ENCODE results near the gene NME7.

The NME7 gene

DNA sequence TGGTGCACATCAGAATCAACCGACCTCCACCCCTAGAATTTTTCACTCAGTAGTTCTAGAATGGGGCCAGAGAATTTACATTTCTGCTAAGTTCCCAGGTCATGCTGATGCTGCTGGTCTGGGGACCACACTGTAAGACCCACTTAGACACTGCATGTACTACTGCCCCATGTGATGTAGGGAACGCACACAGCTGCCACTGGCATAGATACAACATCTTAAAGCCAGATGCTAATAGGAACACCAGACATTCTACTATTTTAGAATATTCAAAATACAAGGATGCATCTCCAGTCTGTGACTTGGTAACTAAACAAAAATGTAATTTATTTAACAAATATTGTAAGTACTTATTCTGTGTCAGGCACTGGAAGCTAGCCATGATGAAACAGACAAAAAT, 275.2 kb downstream of the NME7 start:
- TF ChIP-seq, protein P1, sequence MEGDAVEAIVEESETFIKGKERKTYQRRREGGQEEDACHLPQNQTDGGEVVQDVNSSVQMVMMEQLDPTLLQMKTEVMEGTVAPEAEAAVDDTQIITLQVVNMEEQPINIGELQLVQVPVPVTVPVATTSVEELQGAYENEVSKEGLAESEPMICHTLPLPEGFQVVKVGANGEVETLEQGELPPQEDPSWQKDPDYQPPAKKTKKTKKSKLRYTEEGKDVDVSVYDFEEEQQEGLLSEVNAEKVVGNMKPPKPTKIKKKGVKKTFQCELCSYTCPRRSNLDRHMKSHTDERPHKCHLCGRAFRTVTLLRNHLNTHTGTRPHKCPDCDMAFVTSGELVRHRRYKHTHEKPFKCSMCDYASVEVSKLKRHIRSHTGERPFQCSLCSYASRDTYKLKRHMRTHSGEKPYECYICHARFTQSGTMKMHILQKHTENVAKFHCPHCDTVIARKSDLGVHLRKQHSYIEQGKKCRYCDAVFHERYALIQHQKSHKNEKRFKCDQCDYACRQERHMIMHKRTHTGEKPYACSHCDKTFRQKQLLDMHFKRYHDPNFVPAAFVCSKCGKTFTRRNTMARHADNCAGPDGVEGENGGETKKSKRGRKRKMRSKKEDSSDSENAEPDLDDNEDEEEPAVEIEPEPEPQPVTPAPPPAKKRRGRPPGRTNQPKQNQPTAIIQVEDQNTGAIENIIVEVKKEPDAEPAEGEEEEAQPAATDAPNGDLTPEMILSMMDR (IDR thresholded peaks at IDR 0.05; ENCODE audit: extremely low read depth, insufficient read depth, missing control alignments): no peak
- no peak for DNase-seq (ENCODE audit: low spot score)
- in situ Hi-C loops (cut with MboI; ENCODE audit: low pct_unique_long_range_greater_than_20kb, low sequenced_read_pairs, unreplicated experiment): no loop called here

DNA sequence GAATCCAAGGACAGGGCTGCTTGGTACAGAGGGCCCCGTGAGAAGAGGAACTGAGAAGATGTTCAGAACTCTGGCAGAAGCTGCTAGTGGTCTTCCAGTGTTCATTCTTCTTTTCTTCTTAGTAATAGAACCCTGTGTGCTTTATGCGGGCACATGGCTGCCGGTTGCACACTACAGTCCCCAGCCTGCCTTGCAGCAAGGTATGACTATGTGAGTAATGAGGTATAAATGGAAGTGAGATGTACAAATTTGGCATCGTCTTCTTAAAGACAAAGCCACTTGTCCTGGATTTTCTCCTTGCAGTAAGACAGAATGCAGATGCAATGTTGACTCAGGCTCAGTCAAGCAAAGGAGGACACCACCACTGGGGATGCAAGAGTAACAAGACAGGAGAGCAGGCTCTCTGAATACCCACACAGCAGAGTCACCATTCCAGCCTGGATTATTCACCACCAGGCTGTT, 276.1 kb downstream of the NME7 start:
- no peak for DNase-seq (ENCODE audit: low spot score)
- TF ChIP-seq, protein P1 (IDR thresholded peaks at IDR 0.05; ENCODE audit: extremely low read depth, insufficient read depth, missing control alignments): no peak

DNA sequence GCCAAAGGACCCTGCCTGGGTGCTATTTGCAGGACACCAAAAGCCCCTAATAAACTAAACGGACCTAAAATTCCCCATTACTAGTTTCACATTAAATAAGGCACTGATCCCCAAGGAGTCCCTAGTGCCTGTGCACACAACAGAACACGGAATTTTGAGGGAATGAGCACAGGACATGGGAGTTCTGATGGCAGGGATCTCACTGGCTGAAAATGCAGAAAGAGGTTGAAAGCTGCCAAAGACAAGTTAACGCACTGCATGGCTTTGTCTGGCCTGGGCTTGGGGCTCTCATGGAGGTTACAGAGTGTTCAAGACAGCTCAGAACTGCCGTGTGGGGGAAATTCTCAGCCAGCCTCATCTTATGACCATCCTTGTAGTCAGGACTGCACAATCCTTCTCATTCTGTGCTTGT, 276.7 kb downstream of the NME7 start:
- in situ Hi-C loops (cut with MboI; ENCODE audit: low pct_unique_long_range_greater_than_20kb, low sequenced_read_pairs, unreplicated experiment): no loop called here
- TF ChIP-seq, protein P1 (IDR thresholded peaks at IDR 0.05; ENCODE audit: extremely low read depth, insufficient read depth, missing control alignments): no peak
- DNase-seq (ENCODE audit: low spot score): no peak

More for the DNA sequence above, 276.1 kb downstream of the NME7 start:
- in situ Hi-C loops (cut with MboI; ENCODE audit: low pct_unique_long_range_greater_than_20kb, low sequenced_read_pairs, unreplicated experiment): no loop called here

DNA sequence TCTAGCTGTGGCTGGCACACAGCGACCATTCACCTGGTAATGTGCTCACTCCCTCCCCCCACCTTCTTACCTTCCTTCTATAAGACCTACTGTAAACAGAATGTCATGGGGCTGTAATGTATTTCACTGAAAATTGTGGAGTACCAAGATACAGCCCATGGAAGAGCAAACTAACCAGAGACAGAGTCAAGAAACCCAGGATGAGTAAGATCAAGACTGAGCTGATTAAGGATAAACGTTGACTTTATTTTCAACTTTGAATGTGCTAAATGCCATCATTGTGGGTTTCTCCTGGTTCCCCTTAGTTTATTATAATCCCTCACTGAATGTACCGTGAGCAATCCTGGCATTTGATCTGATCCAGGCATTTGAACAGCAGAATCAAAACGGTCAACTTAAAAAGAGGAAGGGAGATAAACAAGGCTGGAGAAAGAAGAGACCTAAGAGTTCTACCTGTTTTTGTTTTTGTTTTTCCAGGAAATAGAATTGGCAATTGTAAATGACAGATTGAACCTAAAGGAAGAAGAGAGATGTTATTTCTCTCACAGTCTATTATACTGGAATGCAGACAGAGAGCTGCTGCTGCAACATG, 277.2 kb downstream of the NME7 start:
- TF ChIP-seq, protein P1 (IDR thresholded peaks at IDR 0.05; ENCODE audit: extremely low read depth, insufficient read depth, missing control alignments): no peak
- in situ Hi-C loops (cut with MboI; ENCODE audit: low pct_unique_long_range_greater_than_20kb, low sequenced_read_pairs, unreplicated experiment): no loop called here
- DNase-seq (ENCODE audit: low spot score): no peak

DNA sequence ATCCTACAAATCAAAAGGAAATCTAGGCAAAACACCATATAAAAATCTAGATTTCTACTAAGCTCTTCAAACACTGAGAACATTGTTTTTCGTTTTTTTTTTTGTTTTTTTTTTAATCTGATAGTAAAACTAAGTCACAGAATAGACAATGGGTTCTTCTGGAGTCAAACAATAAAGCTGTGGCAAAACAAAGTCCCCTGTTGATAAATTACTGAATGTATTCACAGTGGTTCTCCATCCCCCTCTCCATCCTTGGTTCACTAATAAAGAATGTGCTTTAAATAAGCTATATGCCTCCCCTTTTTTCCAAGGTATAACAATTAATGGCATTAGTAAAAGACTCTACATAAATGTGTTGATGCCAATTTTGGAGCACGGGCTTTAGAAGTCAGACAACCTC, 277.8 kb downstream of the NME7 start:
- DNase-seq (ENCODE audit: low spot score): no peak
- TF ChIP-seq, protein P1 (IDR thresholded peaks at IDR 0.05; ENCODE audit: extremely low read depth, insufficient read depth, missing control alignments): no peak
- in situ Hi-C loops (cut with MboI; ENCODE audit: low pct_unique_long_range_greater_than_20kb, low sequenced_read_pairs, unreplicated experiment): no loop called here

DNA sequence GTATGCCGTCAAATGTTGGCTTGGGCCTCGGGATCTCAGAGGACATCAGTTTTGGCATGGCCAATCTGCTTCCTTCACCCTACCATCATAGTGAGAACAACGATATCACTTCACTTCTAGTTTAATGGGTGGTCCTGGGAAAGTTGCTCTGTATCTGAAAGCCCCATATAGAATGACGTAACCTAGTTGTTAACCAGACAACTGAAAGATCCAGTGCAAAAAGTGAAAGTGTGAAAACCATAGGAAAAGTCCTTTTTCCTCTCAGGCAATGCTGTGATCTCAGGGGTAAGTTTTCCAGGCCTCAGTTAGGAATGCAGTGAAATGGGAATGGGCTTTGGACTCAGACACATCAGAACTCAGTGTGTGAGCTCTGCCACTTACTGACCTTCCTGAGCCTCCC, 279.7 kb downstream of the NME7 start:
- in situ Hi-C loops (cut with MboI; ENCODE audit: low pct_unique_long_range_greater_than_20kb, low sequenced_read_pairs, unreplicated experiment): no loop called here
- TF ChIP-seq, protein P1 (IDR thresholded peaks at IDR 0.05; ENCODE audit: extremely low read depth, insufficient read depth, missing control alignments): no peak

More for the DNA sequence above, 279.7 kb downstream of the NME7 start:
- no peak for DNase-seq (ENCODE audit: low spot score)
